HepG2 (cell line): Measurements from ENCODE around the gene DNAJC5. TPM values are rescaled to one million over a fixed set of nuclear protein-coding genes. Genes with fewer than 3 reads are reported as not detected.

Experiments used
- FIP1L1 ChIP-seq: fragments of 200-400 bp; formaldehyde crosslinking; IDR thresholded peaks from 2 replicates; pipeline ENCODE4 v1.6.1; 2018; ENCODE audit warnings: low read depth, mild to moderate bottlenecking, low read length, moderate library complexity, borderline replicate concordance; ENCODE audit not compliant: insufficient read depth
- HOXA9 ChIP-seq: sonication (generic); formaldehyde crosslinking; IDR thresholded peaks from 2 replicates; pipeline ENCODE4 v1.8.1; 2022; ENCODE audit warnings: missing genetic modification reagents, mild to moderate bottlenecking, moderate library complexity, borderline replicate concordance
- NFKBIZ ChIP-seq: IDR thresholded peaks from 2 replicates; pipeline ENCODE4 v1.6.1; 2018; ENCODE audit warnings: missing genetic modification reagents, missing compliant biosample characterization
- NR2F6 ChIP-seq, 2 experiments: IDR thresholded peaks; 2 replicates each; pipeline ENCODE4 v1.6.1; 2016; ENCODE audit warnings: antibody characterized with exemption in 1 of 2, mild to moderate bottlenecking in 1 of 2
- TFDP1 ChIP-seq: IDR thresholded peaks from 2 replicates; pipeline ENCODE4 v1.6.1; 2016; ENCODE audit warnings: missing compliant biosample characterization, missing genetic modification reagents, borderline replicate concordance
- ZBTB39 ChIP-seq: sonication (generic); formaldehyde crosslinking; IDR thresholded peaks from 2 replicates; pipeline ENCODE4 v1.5.0; 2020; ENCODE audit warnings: missing genetic modification reagents
- ZNF253 ChIP-seq: sonication (generic); formaldehyde crosslinking; IDR thresholded peaks from 2 replicates; pipeline ENCODE4 v1.8.0; 2022; ENCODE audit warnings: mild to moderate bottlenecking, missing genetic modification reagents, borderline replicate concordance
- ZNF44 ChIP-seq: sonication (generic); formaldehyde crosslinking; IDR thresholded peaks from 2 replicates; pipeline ENCODE4 v1.5.1; 2020; ENCODE audit warnings: mild to moderate bottlenecking, missing genetic modification reagents
- ZNF615 ChIP-seq: sonication (generic); formaldehyde crosslinking; IDR thresholded peaks from 2 replicates; pipeline ENCODE4 v1.5.0; 2020; ENCODE audit warnings: mild to moderate bottlenecking, missing genetic modification reagents, borderline replicate concordance
- ZNF703 ChIP-seq: sonication (generic); formaldehyde crosslinking; IDR thresholded peaks from 2 replicates; pipeline ENCODE4 v1.5.1; 2020; ENCODE audit warnings: missing genetic modification reagents, mild to moderate bottlenecking, moderate library complexity, borderline replicate concordance
- ZNF883 ChIP-seq: sonication (generic); formaldehyde crosslinking; IDR thresholded peaks from 2 replicates; pipeline ENCODE4 v1.5.1; 2020; ENCODE audit warnings: mild to moderate bottlenecking, missing genetic modification reagents; ENCODE audit errors: not compliant biosample characterization
- ZSCAN20 ChIP-seq: sonication (generic); formaldehyde crosslinking; IDR thresholded peaks from 2 replicates; pipeline ENCODE4 v1.4.0; 2020; ENCODE audit warnings: missing genetic modification reagents, mild to moderate bottlenecking, borderline replicate concordance
- polyA plus RNA-seq, 8 experiments: library from polyadenylated mRNA; depleted of rRNA in 3 of 8; stranded (reverse) in 7 of 8; unstranded in 1 of 8; fragments of >200 nt; fragmentation: Illumina TruSeq in 4 of 8; extraction: Trizol in 4 of 8; gene quantifications; 2 replicates each; pipeline versions ENCODE4 v1.2.1 to v1.2.3, GENCODE V29; 2011 to 2016; ENCODE audit warnings: low read depth in 4 of 8, missing spikeins in 1 of 8, mixed read lengths in 1 of 8; ENCODE audit not compliant: insufficient read depth in 1 of 8
- total RNA-seq, 5 experiments: library from RNA; depleted of rRNA; stranded (reverse); fragments of >200 nt; fragmentation: Illumina TruSeq; extraction: Trizol; gene quantifications; 2 replicates each; pipeline ENCODE4 v1.2.3, GENCODE V29; 2016; ENCODE audit warnings: low read depth in 1 of 5
- TF ChIP-seq, protein P1 (sequence below): sonication (generic); formaldehyde crosslinking; IDR thresholded peaks from 2 replicates; pipeline ENCODE4 v1.4.0; 2020; ENCODE audit warnings: mild to moderate bottlenecking, missing genetic modification reagents
- TF ChIP-seq, protein P2 (sequence below): IDR thresholded peaks from 2 replicates; pipeline ENCODE4 v1.6.1; 2018; ENCODE audit warnings: missing genetic modification reagents
- TF ChIP-seq, protein P3 (sequence below): IDR thresholded peaks from 2 replicates; pipeline ENCODE4 v1.6.1; 2016; ENCODE audit warnings: missing biosample characterization, missing genetic modification reagents, low read depth
- TF ChIP-seq, protein P4 (sequence below): sonication (generic); formaldehyde crosslinking; IDR thresholded peaks from 2 replicates; pipeline ENCODE4 v1.8.0; 2022; ENCODE audit warnings: missing genetic modification reagents, mild to moderate bottlenecking, moderate library complexity, borderline replicate concordance

DNAJC5 gene
- total and polyA plus RNA-seq, 2 of the 13 experiments (the other 11 are each of a cell fraction or from before 2014, with no cell fraction given), result 42.8 to 64.5 TPM

DNA sequence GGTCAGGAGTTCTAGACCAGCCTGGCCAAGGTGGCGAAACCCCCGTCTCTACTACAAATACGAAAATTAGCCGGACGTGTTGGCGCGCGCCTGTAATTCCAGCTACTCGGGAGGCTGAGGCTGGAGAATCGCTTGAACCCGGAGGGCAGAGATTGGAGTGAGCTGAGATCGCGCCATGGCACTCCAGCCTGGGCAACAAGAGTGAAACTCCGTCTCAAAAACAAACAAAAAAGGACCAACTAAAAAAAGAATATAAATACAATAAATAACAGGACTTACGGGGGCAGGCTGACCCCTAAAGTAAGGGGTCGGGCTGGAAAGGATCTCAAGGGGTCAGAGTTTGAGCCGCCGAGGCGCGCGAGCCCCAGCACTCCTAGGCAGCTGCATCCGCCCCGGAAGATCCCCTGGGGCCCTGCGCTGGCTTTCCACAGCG, 30.4 kb upstream of the DNAJC5 start (continued):
- TF ChIP-seq ZBTB39 (no peak), ZNF883 (CRISPR knock-in tag) (no peak), ZNF703 (no peak), ZSCAN20 (CRISPR knock-in tag) (no peak; the same call in none of the 2 replicates), NR2F6 (IDR thresholded peaks at IDR 0.05) (0 out of 2 replicates have a peak, but pooled peaks have one; percentile 27), NR2F6 (CRISPR knock-in tag; IDR thresholded peaks at IDR 0.05) (no peak), NFKBIZ (no peak), HOXA9 (CRISPR knock-in tag) (no peak), ZNF44 (CRISPR knock-in tag) (peak; percentile 80), FIP1L1 (no peak), TFDP1 (CRISPR knock-in tag) (no peak), ZNF615 (CRISPR knock-in tag) (no peak), ZNF253 (CRISPR knock-in tag) (no peak)
- TF ChIP-seq, protein P1, sequence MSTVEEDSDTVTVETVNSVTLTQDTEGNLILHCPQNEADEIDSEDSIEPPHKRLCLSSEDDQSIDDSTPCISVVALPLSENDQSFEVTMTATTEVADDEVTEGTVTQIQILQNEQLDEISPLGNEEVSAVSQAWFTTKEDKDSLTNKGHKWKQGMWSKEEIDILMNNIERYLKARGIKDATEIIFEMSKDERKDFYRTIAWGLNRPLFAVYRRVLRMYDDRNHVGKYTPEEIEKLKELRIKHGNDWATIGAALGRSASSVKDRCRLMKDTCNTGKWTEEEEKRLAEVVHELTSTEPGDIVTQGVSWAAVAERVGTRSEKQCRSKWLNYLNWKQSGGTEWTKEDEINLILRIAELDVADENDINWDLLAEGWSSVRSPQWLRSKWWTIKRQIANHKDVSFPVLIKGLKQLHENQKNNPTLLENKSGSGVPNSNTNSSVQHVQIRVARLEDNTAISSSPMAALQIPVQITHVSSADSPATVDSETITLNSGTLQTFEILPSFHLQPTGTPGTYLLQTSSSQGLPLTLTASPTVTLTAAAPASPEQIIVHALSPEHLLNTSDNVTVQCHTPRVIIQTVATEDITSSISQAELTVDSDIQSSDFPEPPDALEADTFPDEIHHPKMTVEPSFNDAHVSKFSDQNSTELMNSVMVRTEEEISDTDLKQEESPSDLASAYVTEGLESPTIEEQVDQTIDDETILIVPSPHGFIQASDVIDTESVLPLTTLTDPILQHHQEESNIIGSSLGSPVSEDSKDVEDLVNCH (CRISPR knock-in tag), result no peak
- TF ChIP-seq, protein P2, sequence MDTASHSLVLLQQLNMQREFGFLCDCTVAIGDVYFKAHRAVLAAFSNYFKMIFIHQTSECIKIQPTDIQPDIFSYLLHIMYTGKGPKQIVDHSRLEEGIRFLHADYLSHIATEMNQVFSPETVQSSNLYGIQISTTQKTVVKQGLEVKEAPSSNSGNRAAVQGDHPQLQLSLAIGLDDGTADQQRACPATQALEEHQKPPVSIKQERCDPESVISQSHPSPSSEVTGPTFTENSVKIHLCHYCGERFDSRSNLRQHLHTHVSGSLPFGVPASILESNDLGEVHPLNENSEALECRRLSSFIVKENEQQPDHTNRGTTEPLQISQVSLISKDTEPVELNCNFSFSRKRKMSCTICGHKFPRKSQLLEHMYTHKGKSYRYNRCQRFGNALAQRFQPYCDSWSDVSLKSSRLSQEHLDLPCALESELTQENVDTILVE (CRISPR knock-in tag), result no peak
- TF ChIP-seq, protein P3, sequence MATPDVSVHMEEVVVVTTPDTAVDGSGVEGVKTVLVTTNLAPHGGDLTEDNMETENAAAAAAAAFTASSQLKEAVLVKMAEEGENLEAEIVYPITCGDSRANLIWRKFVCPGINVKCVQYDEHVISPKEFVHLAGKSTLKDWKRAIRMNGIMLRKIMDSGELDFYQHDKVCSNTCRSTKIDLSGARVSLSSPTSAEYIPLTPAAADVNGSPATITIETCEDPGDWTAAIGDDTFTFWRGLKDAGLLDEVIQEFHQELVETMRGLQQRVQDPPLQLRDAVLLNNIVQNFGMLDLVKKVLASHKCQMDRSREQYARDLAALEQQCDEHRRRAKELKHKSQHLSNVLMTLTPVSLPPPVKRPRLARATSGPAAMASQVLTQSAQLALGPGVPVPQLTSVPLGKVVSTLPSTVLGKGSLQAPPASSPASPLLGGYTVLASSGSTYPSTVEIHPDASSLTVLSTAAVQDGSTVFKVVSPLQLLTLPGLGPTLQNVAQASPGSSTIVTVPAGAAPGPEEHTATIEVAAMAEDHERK (CRISPR knock-in tag), result no peak
- TF ChIP-seq, protein P4, sequence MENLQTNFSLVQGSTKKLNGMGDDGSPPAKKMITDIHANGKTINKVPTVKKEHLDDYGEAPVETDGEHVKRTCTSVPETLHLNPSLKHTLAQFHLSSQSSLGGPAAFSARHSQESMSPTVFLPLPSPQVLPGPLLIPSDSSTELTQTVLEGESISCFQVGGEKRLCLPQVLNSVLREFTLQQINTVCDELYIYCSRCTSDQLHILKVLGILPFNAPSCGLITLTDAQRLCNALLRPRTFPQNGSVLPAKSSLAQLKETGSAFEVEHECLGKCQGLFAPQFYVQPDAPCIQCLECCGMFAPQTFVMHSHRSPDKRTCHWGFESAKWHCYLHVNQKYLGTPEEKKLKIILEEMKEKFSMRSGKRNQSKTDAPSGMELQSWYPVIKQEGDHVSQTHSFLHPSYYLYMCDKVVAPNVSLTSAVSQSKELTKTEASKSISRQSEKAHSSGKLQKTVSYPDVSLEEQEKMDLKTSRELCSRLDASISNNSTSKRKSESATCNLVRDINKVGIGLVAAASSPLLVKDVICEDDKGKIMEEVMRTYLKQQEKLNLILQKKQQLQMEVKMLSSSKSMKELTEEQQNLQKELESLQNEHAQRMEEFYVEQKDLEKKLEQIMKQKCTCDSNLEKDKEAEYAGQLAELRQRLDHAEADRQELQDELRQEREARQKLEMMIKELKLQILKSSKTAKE (CRISPR knock-in tag), result no peak
